GM18519 (cell line): Measurements from ENCODE around the gene SGPP2.
"Not testable (repeated sequence)": the region's sequence is repeated elsewhere in the genome, so short reads cannot be mapped to it uniquely, and the experiment has no call there.

Source experiments
- ATAC-seq: cut with Tn5 transposase; IDR thresholded peaks from one replicate; pipeline ENCODE4 v1.9.1; 2021; ENCODE audit warnings: mild to moderate bottlenecking, moderate library complexity; ENCODE audit not compliant: unreplicated experiment, low FRiP score

The SGPP2 gene, protein sequence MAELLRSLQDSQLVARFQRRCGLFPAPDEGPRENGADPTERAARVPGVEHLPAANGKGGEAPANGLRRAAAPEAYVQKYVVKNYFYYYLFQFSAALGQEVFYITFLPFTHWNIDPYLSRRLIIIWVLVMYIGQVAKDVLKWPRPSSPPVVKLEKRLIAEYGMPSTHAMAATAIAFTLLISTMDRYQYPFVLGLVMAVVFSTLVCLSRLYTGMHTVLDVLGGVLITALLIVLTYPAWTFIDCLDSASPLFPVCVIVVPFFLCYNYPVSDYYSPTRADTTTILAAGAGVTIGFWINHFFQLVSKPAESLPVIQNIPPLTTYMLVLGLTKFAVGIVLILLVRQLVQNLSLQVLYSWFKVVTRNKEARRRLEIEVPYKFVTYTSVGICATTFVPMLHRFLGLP

DNA sequence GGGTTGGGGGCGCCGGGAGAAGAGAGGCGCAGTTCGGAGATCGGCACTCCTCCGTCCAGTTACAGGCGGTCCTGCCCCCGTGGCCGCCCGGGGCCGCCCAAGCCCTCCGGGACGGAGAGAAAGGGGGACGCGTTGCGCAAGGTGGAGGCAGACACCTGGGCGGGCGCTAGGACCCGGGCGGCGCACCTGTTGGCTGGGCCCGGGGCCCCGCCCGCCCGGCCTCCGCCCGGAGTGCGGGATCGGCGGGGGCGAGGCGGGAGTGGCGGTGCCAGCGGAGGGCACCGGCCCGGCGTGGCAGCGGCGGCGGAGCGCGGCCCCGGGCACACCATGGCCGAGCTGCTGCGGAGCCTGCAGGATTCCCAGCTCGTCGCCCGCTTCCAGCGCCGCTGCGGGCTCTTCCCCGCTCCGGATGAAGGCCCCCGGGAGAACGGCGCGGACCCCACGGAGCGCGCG lies at the start of gene SGPP2:
SGPP2 (plus strand) TSS at position 268 of the 453 bp plus-strand sequence; CDS start at position 328, 60 bp downstream.
- ATAC-seq, result peak; percentile 18

DNA sequence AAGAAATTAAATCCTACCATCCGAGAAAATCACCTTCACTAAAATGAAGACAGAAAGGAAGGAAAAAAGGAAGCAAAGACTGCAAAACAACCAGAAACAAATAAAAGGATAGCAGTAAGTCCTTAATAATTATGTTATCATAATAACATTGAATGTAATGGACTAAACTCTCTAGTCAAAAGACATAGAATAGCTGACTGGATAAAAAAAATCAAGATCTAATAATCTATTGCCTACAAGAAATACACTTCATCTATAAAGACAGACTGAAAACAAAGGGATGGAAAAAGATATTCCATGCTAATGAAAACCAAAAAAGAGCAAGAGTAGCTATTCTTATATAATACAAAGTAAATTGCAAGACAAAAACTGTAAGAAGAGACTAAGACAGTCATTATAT lies 48.5 kb upstream of the SGPP2 start:
- no peak for ATAC-seq

DNA sequence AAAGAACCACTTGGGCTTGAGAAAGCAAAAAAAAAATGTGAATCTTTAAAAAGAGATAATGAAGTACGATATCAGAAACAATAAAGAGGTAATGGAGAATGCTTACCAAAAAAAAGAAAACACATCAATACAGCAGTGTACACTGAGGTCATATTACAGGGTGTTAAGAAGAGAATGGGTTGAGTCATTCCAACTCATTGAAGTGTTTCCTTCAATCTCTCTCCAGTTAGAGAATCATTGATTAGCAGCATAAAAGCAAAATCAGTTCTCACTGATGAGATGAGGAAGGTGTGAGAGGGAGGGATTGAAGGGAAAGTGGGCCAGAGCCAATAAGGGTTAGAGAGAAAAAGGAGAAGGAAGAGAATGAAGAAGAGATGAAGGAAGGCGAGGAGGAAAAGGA lies 43.9 kb upstream of the SGPP2 start:
- no peak for ATAC-seq

DNA sequence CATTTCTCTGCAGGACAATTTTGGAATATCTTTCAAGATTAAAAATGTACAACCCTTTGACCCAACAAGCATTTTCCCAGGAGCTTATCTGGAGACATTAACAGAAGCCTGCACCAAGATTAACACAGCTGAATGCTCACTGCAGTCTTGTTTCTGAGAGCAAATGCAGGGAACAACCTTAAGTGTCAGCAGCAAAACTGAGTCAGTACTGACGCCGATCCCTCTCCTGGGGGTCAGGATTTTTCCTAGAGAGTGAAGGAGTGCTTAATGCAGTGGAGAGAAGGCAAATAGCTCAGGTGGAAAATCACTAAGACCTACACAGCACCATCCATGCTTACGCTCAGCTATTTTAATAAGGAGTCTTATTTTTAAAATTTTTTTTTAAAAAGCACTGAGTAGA lies 42.8 kb upstream of the SGPP2 start:
- ATAC-seq, result no peak

DNA sequence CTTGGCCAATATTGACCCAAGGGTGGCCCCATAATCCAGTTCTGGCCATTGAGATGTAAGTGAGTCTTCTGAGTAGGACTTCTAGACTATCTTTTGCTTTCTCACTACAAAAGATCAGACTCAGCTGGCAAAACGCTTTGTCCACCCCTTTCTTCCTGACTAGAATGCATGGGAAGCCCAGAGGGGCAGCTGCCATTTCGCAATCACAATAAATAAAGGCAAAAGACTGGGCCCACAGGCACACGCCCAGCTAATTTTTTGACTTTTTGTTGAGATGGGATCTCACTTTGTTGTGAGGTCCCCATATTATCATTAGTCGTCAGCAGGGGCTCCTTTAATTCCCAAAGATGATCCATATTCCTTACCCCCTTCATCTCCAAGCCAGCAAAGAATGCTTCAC lies 41.1 kb upstream of the SGPP2 start:
- no peak for ATAC-seq

DNA sequence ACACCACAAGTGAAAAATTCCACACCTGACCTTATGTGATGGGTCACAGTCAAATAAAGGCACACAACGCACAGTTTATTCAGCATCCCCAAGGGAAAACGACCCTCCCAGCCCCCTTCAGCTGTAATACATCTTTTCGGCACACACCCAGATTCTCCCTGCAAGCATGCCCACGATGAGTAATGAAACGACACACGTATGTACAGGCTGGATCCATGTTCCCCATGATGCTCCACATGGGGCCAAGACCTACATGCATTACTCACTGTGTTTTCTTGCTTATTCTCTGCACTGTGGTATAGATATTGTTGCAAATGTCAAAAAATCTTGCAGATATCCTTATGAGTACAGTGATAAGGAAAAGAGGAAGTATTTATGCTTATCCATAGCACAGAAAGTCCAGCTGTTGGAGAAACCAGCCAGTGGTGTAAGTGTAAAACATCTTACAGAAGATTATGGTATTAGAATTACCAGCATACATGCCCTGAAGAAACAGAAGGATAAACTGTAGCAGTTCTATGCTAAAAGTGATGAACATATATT lies 32.5 kb upstream of the SGPP2 start:
- ATAC-seq, result no peak

DNA sequence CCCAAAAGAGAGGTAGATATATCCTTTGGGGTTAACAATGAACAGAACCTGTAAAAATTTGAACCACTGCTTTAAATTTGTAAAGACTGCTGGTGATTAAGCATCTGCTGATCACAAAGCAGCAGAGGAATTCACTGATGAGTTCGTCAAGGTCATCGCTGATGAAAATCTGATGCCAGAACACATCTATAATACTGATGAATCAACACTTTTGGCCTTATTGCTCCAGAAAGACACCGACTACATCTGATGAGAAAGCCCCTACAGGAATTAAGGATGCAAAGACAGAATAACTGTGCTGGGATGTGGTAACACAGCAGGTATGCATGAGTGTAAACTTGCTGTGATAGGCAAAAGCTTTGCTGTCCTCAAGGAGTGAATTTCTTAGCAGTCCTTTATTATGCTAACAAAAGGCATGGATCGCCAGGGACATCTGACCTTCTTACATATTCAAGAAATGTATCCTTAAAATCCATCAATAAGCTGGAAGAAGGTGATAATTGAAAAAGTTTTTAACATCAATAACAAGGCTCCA lies 30.5 kb upstream of the SGPP2 start:
- no peak for ATAC-seq

DNA sequence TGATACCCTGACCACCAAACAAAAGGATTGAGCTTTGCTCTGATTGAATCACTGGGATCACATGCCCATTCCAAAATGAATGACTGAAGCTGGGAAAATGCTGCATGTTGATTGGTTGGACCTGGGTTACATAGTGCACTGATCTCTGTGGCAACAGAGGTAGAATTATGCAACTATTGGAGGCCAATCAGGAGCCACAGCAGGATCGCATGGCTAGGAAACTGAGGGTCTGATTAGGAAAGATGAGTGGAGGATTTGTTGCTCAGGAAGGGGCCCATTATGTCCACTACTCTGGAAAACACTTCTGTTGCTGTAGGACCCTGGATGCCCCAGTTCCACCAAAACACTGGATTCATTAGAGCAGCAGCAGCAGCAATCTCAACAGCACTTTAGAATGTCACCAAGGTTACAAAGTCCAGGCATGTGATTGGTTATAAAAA lies 25.9 kb upstream of the SGPP2 start:
- ATAC-seq, result no peak

DNA sequence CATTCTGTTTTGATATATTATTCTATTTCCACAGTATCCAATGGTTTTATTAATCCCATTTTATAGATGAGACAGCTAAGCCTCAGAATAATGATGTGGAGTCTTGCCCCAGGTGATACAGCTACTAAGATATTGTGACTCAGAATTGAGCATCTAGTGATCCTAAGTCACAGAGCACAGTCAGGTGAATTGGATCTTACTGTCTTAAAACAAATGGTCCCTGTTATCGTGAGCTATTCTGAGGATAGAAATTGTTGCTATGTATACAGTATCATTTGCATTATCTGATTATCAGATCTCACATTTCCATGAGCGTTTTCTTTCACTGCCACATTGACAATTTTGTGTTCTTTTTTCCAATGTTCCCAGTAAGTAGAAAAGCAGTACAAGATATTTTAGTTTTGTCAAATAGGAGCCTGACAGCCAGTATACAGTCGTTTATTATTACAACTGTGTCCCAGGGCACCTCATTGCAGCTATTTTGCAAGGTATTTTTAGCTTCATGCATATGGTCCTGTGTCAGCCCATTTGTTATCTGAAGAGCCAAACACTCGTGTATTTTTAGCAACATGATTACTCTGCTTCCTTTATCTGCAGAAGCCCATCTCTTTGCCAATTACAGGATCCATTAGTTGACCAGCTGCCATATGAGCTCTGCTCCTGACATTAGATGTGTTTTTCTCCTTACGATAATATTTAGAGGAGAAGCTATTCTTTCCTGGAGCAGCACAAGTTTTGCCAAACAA lies 25.1 kb upstream of the SGPP2 start:
- no peak for ATAC-seq

DNA sequence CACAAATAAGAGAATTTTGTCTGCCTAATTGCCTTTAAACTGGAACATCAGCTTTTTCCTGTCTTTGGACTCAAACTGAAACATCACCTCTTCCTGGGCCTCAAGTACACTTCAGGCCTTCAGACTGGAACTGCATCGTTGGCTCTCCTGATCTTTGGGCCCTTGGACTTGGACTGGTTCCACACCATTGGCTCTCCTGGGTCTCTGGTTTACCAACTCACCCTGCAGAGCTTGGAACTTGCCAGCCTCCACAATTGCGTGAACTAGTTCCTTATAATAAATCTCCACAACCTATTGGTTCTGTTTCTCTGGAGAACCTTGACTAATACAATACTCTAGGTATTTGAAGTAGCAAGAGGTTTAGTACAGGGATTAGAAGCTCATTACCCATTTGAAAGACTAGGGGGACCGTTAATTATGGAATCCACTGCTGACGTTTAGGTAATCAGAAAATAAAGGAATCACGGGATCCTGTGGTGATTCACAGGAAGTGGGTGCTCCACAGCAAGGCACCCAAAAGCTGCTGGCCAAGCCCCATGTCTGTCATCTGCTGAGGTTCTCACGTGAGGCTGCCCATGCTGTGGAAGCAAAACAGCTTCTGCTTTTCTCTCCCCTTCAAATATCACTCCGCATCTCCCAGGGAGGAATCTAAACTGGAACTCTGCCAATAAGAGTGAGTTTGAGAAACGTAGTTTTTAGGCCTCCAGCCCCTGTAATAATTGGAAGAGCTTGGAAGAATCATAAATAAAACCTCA lies 20.0 kb upstream of the SGPP2 start:
- no peak for ATAC-seq

DNA sequence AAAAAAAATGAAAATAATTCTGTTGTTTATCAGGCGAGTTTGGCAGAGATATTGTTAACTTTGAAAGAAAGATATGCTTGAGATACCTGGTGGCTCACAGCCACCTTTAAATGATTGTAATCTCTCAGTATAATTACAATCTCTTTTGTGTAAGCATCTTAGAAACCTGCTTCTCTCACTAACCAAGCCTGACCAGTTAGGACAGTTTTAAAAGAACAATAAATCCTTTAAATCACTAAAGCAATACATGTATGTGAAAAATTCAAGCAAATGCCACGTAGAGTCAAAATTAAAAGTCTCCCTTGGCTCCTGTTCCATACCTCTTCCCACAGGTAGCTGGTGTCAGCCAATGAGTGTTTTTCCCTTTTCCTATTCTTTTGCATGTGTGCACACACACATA lies 15.7 kb upstream of the SGPP2 start:
- no peak for ATAC-seq

DNA sequence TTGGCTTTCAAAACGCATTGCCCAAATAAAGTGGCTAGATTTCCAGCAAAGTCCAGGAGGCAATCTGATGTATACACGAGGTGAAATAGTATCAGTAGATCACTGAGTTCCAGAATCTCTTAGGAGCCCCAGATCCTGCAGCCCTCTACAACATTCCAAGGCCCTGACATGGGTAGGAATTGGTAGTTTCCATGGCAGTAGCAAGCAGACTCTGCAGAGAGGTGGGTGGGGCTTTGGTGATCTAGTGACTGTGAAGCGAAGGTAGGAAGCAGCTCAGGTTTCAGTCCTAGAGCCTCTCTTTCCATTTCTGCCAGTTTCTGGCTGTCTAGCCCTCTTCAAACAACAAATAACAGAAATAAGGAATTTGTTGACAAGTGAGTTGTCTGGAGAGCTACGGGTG lies 13.8 kb upstream of the SGPP2 start:
- no peak for ATAC-seq

DNA sequence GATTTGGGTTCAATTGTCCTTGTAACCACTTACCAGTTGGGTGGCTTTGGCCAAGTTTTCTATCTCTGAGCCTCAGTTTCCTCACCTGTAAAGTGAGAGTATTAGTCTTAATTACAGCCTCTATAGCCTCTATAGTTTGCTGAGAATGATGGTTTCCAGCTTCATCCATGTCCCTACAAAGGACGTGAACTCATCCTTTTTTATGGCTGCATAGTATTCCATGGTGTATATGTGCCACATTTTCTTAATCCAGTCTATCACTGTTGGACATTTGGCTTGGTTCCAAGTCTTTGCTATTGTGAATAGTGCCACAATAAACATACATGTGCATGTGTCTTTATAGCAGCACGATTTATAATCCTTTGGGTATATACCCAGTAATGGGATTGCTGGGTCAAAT lies 12.0 kb upstream of the SGPP2 start:
- ATAC-seq, result not testable (repeated sequence)

DNA sequence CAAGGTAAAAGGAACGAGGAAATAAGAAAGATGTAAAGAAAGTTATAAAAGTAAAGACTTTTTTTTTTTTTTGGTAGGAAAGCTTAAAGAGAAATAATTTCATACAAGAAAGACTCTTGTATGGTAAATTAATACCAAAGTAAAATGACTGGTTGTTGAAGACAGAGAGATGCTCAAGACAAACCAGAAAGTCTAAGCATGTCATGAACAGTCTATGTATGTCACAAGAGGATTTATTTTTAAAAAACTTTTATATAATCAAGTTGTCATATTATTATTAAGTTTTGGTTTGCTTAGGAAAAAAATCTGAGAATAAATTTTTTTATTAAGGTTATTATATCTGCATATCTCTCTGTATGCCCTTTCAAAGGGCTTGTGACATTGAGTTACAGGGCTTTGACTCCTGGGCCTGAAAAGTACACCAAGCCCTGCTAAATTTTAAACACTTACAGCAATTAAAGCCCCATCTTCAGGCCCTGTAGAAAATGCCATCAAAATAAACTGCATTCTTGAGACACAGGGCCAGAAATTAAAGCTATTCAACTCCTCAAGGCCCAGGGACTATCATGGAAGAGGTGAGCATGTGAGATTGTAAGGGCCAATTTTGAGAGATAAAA lies 10.9 kb upstream of the SGPP2 start:
- ATAC-seq, result no peak

DNA sequence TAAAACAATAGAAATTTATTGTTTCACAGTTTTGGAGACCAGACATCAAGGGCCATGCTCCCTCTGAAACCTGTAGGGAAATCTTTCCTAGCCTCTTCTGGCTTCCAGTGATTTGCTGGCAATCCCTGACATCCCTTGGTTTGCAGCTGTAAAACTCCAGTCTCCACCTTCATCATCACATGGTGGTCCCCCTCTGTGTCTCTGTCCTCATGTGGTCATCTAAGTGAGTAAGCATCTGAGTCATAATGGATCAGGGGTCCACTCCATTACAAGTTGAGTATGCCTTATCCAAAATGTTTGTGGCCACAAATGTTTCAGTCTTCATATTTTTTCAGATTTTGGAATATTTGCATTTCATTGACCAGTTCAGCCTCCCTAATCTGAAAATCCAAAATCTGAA lies 5.6 kb upstream of the SGPP2 start:
- ATAC-seq, result no peak

DNA sequence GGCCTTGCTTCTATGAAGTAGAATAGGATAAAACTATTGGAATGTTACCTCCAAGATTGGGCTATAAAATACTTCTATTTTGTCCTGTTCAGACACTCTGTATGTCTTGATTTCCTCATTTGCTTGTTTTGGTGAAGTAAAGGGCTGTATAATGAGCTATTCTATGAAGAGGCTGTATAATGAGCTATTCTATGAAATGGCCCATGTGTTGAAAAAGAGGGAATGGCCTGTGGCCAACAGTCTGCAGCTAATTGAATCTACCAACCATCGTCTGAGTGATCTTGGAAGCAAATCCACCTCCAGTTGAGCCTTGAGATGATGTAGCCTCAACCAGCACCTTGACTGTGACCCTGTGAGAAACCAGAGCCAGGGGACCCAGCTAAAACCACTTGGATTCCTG lies 3.8 kb upstream of the SGPP2 start:
- ATAC-seq, result no peak

DNA sequence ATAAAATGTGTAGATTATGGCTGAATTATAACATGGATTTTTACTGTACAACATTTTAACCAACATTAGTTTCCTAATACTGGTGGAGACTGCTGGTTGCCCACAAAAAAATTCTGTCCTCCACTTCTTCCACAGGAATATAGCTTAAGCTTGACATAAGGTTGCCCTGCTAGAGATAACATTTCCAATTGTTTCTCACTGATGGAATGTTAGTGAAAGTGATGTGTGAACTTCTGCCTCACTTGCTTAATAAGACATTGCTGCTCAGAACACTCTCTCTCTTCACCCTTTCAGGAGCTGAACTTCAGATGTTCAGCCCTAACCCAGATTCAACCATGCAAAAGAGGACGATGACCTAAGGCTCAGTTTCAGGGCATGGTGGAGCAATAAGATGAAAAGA lies 2.7 kb upstream of the SGPP2 start:
- ATAC-seq, result no peak

DNA sequence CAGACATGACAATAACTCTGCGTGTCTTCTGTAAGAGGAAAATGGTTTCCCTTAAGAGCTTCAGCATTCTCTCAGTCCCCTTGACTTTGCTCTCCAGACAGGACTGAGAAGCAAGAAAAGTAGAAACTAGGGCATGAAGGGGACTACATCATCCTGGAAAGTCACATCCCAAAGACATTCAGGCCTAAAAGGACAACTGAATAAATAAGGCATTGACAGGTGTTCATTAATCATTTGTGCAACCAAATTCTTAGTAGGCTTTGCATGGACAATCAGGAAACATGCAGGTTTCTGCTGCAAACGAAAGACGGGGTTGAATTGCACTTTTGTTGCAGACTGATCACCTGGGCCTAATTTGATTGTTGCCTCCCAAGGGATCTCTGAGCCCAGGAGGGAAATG lies 1.2 kb upstream of the SGPP2 start:
- ATAC-seq, result no peak

DNA sequence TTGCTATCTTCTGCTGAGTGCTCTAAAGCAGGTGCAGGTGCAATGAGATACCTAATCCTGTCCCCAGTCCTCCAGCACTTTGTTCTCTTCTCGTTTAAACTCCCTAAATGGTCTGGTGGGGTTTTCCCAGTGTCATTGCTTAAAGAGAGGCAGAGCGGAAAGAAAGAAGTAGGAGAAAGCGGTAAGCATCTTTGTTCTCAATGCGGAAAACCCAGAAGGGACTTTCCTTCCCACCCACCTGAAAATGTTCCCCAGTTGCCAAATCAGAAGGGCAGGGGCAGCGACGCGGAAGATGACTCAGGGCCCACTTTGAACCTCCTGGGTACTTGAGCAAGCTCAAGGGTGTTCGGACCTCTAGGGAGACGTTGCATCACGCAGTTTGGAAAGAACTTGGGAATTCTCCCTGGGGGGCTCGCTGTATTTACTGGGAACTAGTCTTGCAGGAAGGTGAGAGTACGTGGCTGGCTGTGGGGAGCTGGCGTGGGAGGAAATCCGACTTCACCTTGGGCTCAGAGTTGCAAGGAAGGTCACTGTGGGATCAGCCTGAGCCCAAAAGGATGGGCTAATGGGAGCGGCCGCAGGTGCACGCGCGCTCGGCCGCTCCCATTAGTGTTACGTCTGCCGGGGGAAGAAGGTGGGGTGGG lies 589 bp upstream of the SGPP2 start:
- peak; percentile 23 for ATAC-seq
